PC-3 (cell line): ENCODE results near the gene PSMA7. TPM values are rescaled to one million over a fixed set of nuclear protein-coding genes. Genes with fewer than 3 reads are reported as not detected.

Source experiments
- ATAC-seq: fragments of 200-7000 bp; cut with Tn5 transposase; 2 replicates; pipeline ENCODE4 v1.9.1; 2020; ENCODE audit warnings: mild to moderate bottlenecking, moderate library complexity
- BruUV-seq: library from RNA; stranded (reverse); fragments of 400-500 nt; replicated peaks from 2 replicates; lab custom pipeline; 2021; lab: Mats Ljungman, UMichigan
- CTCF ChIA-PET: fragments of 300-600 bp; sonication (Branson Sonifier 250); formaldehyde crosslinking; loops from one replicate; lab custom pipeline; 2022; ENCODE audit warnings: antibody characterized with exemption; lab: Charles Lee
- POLR2A ChIA-PET: fragments of 300-600 bp; sonication (Branson Sonifier 250); formaldehyde crosslinking; loops from one replicate; lab custom pipeline; 2022; ENCODE audit warnings: antibody characterized with exemption; ENCODE audit not compliant: unreplicated experiment; lab: Charles Lee
- DNase-seq: peaks from one replicate; pipeline ENCODE4 v3.0.0-alpha.2; 2015
- H2AFZ ChIP-seq: fragments of 300-600 bp; sonication (generic); 2 replicates; pipeline ENCODE4 v1.6.0; 2016; ENCODE audit warnings: antibody characterized with exemption, low read length
- H3F3A ChIP-seq: fragments of 300-600 bp; sonication (generic); one replicate; pipeline ENCODE4 v1.6.0; 2017; ENCODE audit warnings: antibody characterized with exemption, low read length, control low read depth, mild to moderate bottlenecking; ENCODE audit not compliant: unreplicated experiment
- H3K27ac ChIP-seq: fragments of 300-600 bp; sonication (generic); 2 replicates; pipeline ENCODE4 v1.5.1; 2016; ENCODE audit warnings: mild to moderate bottlenecking, low read length
- H3K27me3 ChIP-seq: fragments of 300-600 bp; sonication (generic); 2 replicates; pipeline ENCODE4 v1.6.1; 2016; ENCODE audit warnings: low read length, mixed read lengths
- H3K36me3 ChIP-seq: fragments of 300-600 bp; sonication (generic); 2 replicates; pipeline ENCODE4 v1.6.1; 2016; ENCODE audit warnings: low read depth, mixed run types, low read length, mixed read lengths
- H3K4me1 ChIP-seq: fragments of 300-600 bp; sonication (generic); 2 replicates; pipeline ENCODE4 v1.5.1; 2016; ENCODE audit warnings: low read length; ENCODE audit not compliant: insufficient read depth
- H3K4me2 ChIP-seq: fragments of 300-600 bp; sonication (generic); 2 replicates; pipeline ENCODE4 v1.6.0; 2016; ENCODE audit warnings: low read length
- H3K4me3 ChIP-seq: fragments of 300-600 bp; sonication (generic); 2 replicates; pipeline ENCODE4 v1.5.1; 2016; ENCODE audit warnings: mild to moderate bottlenecking, low read length, mixed read lengths
- H3K79me2 ChIP-seq: fragments of 300-600 bp; sonication (generic); 2 replicates; pipeline ENCODE4 v1.6.1; 2017; ENCODE audit warnings: low read length, mixed read lengths
- H3K9ac ChIP-seq: fragments of 300-600 bp; sonication (generic); 2 replicates; pipeline ENCODE4 v1.6.0; 2016; ENCODE audit warnings: mild to moderate bottlenecking, low read length
- H3K9me2 ChIP-seq: fragments of 300-600 bp; sonication (generic); replicated peaks from 2 replicates; pipeline ENCODE4 v1.6.1; 2016; ENCODE audit warnings: mixed run types, low read length, mixed read lengths
- H3K9me3 ChIP-seq: fragments of 300-600 bp; sonication (generic); 2 replicates; pipeline ENCODE4 v1.6.1; 2016; ENCODE audit warnings: low read length, mixed read lengths
- H4K20me1 ChIP-seq: fragments of 300-600 bp; sonication (generic); 2 replicates; pipeline ENCODE4 v1.6.1; 2016; ENCODE audit warnings: low read length, mixed read lengths
- EZH2 ChIP-seq: fragments of 300-600 bp; sonication (generic); IDR thresholded peaks from one replicate; pipeline ENCODE4 v1.6.1; 2017; ENCODE audit warnings: antibody characterized with exemption, mild to moderate bottlenecking, low read length; ENCODE audit not compliant: unreplicated experiment
- EZH2phosphoT487 ChIP-seq: fragments of 300-600 bp; sonication (generic); IDR thresholded peaks from 2 replicates; pipeline ENCODE4 v1.6.1; 2018; ENCODE audit warnings: mild to moderate bottlenecking, antibody characterized with exemption, low read length, borderline replicate concordance
- intact Hi-C: fragments of 100-400 bp; cut with micrococcal nuclease; formaldehyde crosslinking; loops from 2 replicates; pipeline ENCODE4 v1.9.0; 2023
- total RNA-seq: library from RNA; depleted of rRNA; stranded (reverse); fragments of >200 nt; gene quantifications from 2 replicates; pipeline ENCODE4 v1.2.3, GENCODE V29; 2014
- TF ChIP-seq, protein P1 (sequence below): fragments of 300-600 bp; sonication (generic); conservative IDR thresholded peaks from 2 replicates; pipeline ENCODE4 v1.5.1; 2017; ENCODE audit warnings: antibody characterized with exemption, low read depth, mild to moderate bottlenecking, low read length

PSMA7 gene
- total RNA-seq, 1 experiment from 2014 or later = 751 TPM

DNA sequence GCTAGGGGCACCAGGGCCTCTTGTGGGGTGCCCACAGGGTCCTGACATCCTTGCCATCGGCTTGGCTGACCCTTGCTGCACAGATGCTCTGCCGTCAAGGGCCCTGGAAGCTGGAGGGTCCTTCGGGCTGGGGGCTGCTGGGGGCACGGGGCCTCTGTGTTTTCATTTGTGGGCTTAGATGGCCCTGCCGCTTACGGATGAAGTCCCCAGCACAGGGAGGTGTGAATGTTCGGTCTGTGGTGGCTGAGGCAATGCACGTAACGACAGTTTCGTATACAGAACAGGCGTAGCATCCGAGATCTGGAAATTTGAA lies 14.8 kb upstream of the PSMA7 start:
- DNase-seq = no peak

DNA sequence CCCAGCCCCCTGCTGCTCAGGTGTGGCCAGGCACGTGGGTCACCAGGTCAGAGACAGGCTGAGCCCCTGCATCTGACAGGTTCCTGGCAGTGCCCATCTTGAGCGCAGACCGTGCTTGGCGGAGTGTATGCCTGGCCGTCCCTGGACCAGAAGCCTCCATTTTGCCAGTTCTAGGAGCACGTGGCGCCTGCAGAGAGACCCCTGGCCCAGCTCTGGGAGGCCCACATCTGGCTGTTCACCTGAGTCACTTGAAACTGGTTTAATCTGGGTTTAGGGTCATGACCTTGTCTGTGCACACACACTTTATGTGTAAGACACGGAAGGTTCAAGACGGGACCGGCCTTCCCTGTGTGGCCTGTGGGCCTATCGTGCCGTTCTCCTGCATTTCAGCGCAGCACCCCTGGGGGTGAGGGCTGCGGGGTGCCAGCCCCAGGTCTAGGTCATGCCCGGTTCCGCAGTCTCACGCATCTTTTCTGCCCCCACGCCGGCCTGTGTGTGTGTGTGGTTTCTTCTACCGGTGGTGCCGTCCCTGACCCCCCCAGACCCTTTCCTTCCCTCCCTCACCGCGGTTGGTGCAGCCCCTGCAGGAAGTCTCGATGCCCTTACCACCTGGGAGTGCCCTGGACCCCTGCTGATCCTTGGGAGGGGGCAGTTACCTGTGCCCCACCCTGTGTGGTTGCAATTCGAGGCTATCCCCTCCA lies 14.3 kb upstream of the PSMA7 start:
- no peak overlapping the region for H3K4me3 ChIP-seq
- DNase-seq = no peak
- peaks cover 34% of the 10 kb centered on the region for H3K4me1 ChIP-seq
- no peaks in the 10 kb centered on the region for H3K9me2 ChIP-seq
- H3K27me3 ChIP-seq = no peaks in the 10 kb centered on the region
- no peak overlapping the region for H3K9ac ChIP-seq
- no peak overlapping the region for H2AFZ ChIP-seq
- H3F3A ChIP-seq = no peaks in the 10 kb centered on the region
- H3K9me3 ChIP-seq = no peaks in the 10 kb centered on the region
- intact Hi-C loops = no loop called here
- CTCF ChIA-PET = no interaction called here
- no peak for ATAC-seq
- no TSS peak for BruUV-seq
- peaks cover 25% of the 10 kb centered on the region for H4K20me1 ChIP-seq
- H3K79me2 ChIP-seq = peaks cover 65% of the 10 kb centered on the region
- H3K36me3 ChIP-seq = peaks cover 21% of the 10 kb centered on the region
- POLR2A ChIA-PET = no interaction called here
- no peak overlapping the region for H3K27ac ChIP-seq
- TF ChIP-seq, protein P1, sequence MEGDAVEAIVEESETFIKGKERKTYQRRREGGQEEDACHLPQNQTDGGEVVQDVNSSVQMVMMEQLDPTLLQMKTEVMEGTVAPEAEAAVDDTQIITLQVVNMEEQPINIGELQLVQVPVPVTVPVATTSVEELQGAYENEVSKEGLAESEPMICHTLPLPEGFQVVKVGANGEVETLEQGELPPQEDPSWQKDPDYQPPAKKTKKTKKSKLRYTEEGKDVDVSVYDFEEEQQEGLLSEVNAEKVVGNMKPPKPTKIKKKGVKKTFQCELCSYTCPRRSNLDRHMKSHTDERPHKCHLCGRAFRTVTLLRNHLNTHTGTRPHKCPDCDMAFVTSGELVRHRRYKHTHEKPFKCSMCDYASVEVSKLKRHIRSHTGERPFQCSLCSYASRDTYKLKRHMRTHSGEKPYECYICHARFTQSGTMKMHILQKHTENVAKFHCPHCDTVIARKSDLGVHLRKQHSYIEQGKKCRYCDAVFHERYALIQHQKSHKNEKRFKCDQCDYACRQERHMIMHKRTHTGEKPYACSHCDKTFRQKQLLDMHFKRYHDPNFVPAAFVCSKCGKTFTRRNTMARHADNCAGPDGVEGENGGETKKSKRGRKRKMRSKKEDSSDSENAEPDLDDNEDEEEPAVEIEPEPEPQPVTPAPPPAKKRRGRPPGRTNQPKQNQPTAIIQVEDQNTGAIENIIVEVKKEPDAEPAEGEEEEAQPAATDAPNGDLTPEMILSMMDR = no peak
- TF ChIP-seq EZH2phosphoT487 (no peak), EZH2 (no peak)
- H3K4me2 ChIP-seq = no peak overlapping the region

More for the DNA sequence above, 14.8 kb upstream of the PSMA7 start:
- H3F3A ChIP-seq = no peaks in the 10 kb centered on the region
- H3K9ac ChIP-seq = no peak overlapping the region
- no peak for ATAC-seq
- no peak overlapping the region for H2AFZ ChIP-seq
- no peak overlapping the region for H3K27ac ChIP-seq
- H3K4me1 ChIP-seq = peaks cover 34% of the 10 kb centered on the region
- intact Hi-C loops = no loop called here
- no peaks in the 10 kb centered on the region for H3K9me3 ChIP-seq
- peaks cover 60% of the 10 kb centered on the region for H3K79me2 ChIP-seq
- H3K27me3 ChIP-seq = no peaks in the 10 kb centered on the region
- H3K36me3 ChIP-seq = peaks cover 19% of the 10 kb centered on the region
- H3K4me2 ChIP-seq = no peak overlapping the region
- ChIA-PET POLR2A (no interaction called here), CTCF (no interaction called here)
- H3K4me3 ChIP-seq = no peak overlapping the region
- no peaks in the 10 kb centered on the region for H3K9me2 ChIP-seq
- H4K20me1 ChIP-seq = peaks cover 25% of the 10 kb centered on the region
- TF ChIP-seq EZH2 (no peak), EZH2phosphoT487 (no peak)
- TF ChIP-seq, protein P1 = no peak
- BruUV-seq = no TSS peak

DNA sequence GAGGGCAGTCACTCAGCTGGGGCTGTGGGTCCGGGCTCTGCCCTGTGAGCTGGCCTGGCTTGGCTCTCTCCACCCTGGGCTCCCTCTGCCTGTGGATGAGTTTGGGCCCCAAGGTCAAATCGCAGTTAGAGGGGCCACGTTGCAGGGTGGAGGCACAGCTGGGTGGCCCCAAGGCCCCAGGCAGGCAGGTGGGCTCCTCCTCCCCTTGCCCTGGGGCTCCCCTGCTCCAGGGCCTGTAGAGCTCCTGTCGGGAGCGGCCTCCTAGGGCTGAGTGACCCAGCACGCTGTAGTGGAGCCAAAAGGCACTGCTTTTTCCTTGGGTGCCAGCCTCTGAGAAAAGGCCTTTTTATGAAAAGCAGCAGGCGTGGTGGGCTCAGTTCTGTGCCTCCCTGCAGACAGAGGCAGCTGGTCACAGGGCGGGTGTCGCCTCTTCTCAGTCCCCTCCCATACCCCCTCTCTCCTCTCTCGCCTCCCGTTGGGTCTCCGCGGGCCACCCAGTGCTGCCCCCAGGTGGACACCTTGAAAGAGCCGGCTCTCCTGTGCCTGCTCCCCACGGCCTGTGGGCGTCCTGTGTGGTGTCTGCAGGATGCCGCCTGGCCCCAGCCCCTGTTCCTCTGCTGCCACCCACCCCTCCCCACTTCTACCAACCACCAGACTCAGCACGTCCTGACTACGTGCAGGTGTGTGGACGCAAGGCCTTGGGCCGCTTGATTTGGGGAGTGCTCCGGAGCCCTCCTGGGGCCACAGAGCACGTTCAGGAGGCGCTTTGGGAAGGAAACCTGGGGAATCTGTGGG lies 13.6 kb upstream of the PSMA7 start:
- ATAC-seq = no peak
- intact Hi-C loops = no loop called here
- no peaks in the 10 kb centered on the region for H3K27me3 ChIP-seq
- peak; percentile 34 for DNase-seq
- CTCF ChIA-PET = no interaction called here
- no peak overlapping the region for H3K9ac ChIP-seq
- no peak overlapping the region for H2AFZ ChIP-seq
- peaks cover 34% of the 10 kb centered on the region for H3K4me1 ChIP-seq
- H3K27ac ChIP-seq = no peak overlapping the region
- no TSS peak for BruUV-seq
- peaks cover 20% of the 10 kb centered on the region for H3K36me3 ChIP-seq
- H3K9me3 ChIP-seq = no peaks in the 10 kb centered on the region
- H3K9me2 ChIP-seq = no peaks in the 10 kb centered on the region
- H3K79me2 ChIP-seq = peaks cover 72% of the 10 kb centered on the region
- H3K4me2 ChIP-seq = no peak overlapping the region
- H3F3A ChIP-seq = no peaks in the 10 kb centered on the region
- no peak for TF ChIP-seq EZH2phosphoT487
- TF ChIP-seq, protein P1 = peak; percentile 68
- H4K20me1 ChIP-seq = peaks cover 30% of the 10 kb centered on the region
- no peak overlapping the region for H3K4me3 ChIP-seq
- POLR2A ChIA-PET = no interaction called here
